HCT116 (cell line): ENCODE measurements around the gene S100A10. TPM values are rescaled to one million over a fixed set of nuclear protein-coding genes. Genes with fewer than 3 reads are reported as not detected.

Experiments used
- ATAC-seq: fragments of 200-7000 bp; cut with Tn5 transposase; 2 replicates; pipeline ENCODE4 v1.9.1; 2020; ENCODE audit warnings: mild to moderate bottlenecking, moderate library complexity
- BruUV-seq: library from RNA; stranded (reverse); fragments of 400-500 nt; replicated peaks from 2 replicates; lab custom pipeline; 2021; lab: Mats Ljungman, UMichigan
- CTCF ChIA-PET: fragments of 300-600 bp; sonication (Branson Sonifier 250); formaldehyde crosslinking; loops from one replicate; lab custom pipeline; 2021; ENCODE audit warnings: antibody characterized with exemption; lab: Charles Lee
- POLR2A ChIA-PET: fragments of 300-600, 350-600 bp; sonication (Branson Sonifier 250); formaldehyde crosslinking; loops from one replicate; lab custom pipeline; 2021; ENCODE audit warnings: antibody characterized with exemption; lab: Charles Lee
- RAD21 ChIA-PET, 2 experiments: fragments of 300-600 bp; sonication (Branson Sonifier 250); formaldehyde crosslinking; loops; one replicate each; lab custom pipeline; 2023; ENCODE audit warnings: low total read pairs in 2 of 2; ENCODE audit not compliant: uncharacterized antibody in 2 of 2, unreplicated experiment in 2 of 2, low non-redundant PET in 1 of 2; lab: Charles Lee
- DNase-seq: peaks from one replicate; pipeline ENCODE4 v3.0.0-alpha.2; 2010; ENCODE audit warnings: low read depth, low spot score
- H2AFZ ChIP-seq: fragments of 200-600 bp; shearing (Covaris generic), sonication (generic); 2 replicates; pipeline ENCODE4 v1.6.1; 2017; ENCODE audit warnings: low read depth, mixed run types, mixed read lengths, antibody characterized with exemption, low read length; ENCODE audit not compliant: poor library complexity, severe bottlenecking
- H3K27ac ChIP-seq: 2 replicates; pipeline ENCODE4 v1.5.1; 2012; ENCODE audit warnings: low read depth, low read length
- H3K27me3 ChIP-seq: fragments of 200-600 bp; sonication (generic); 2 replicates; pipeline ENCODE4 v1.6.1; 2016; ENCODE audit warnings: mixed run types, low read length, mixed read lengths; ENCODE audit not compliant: insufficient read depth
- H3K36me3 ChIP-seq, 2 experiments: fragments of 200-500 bp in 1 of 2; fragments of 200-600 bp in 1 of 2; sonication (Bioruptor generic) in 1 of 2; sonication (generic) in 1 of 2; 2 replicates each; pipeline versions ENCODE4 v1.5.1 to v1.6.1; 2014 to 2016; ENCODE audit warnings: low read length in 2 of 2, inconsistent platforms in 1 of 2, mixed read lengths in 1 of 2, mixed run types in 1 of 2; ENCODE audit not compliant: insufficient read depth in 2 of 2, control insufficient read depth in 1 of 2
- H3K4me1 ChIP-seq, 2 experiments: fragments of 200-600 bp in 1 of 2; sonication (generic) in 1 of 2; 2 replicates each; pipeline versions ENCODE4 v1.5.1 to v1.6.1; 2012 to 2017; ENCODE audit warnings: low read length in 2 of 2, inconsistent platforms in 1 of 2, mild to moderate bottlenecking in 1 of 2, mixed read lengths in 1 of 2, mixed run types in 1 of 2, moderate library complexity in 1 of 2; ENCODE audit not compliant: insufficient read depth in 2 of 2, control insufficient read depth in 1 of 2
- H3K4me2 ChIP-seq: fragments of 200-600 bp; sonication (generic); 2 replicates; pipeline ENCODE4 v1.6.1; 2017; ENCODE audit warnings: mixed run types, low read length, mixed read lengths
- H3K4me3 ChIP-seq, 2 experiments: fragments of 200-600 bp in 1 of 2; sonication (generic) in 1 of 2; replicated peaks in 1 of 2; 2 replicates each; pipeline ENCODE4 v1.5.1; 2011 to 2016; ENCODE audit warnings: low read length in 2 of 2, control low read depth in 1 of 2, low read depth in 1 of 2, mild to moderate bottlenecking in 1 of 2, mixed read lengths in 1 of 2, mixed run types in 1 of 2
- H3K79me2 ChIP-seq: fragments of 200-600 bp; sonication (generic); 2 replicates; pipeline ENCODE4 v1.6.1; 2017; ENCODE audit warnings: mild to moderate bottlenecking, mixed run types, low read length, moderate library complexity, mixed read lengths; ENCODE audit not compliant: insufficient read depth
- H3K9ac ChIP-seq: fragments of 200-600 bp; sonication (generic); 2 replicates; pipeline ENCODE4 v1.6.1; 2016; ENCODE audit warnings: low read length, mixed read lengths
- H3K9me2 ChIP-seq: fragments of 200-600 bp; sonication (generic), shearing (Covaris generic); 2 replicates; pipeline ENCODE4 v1.6.1; 2017; ENCODE audit warnings: mixed run types, mild to moderate bottlenecking, moderate library complexity; ENCODE audit not compliant: insufficient read depth
- H3K9me3 ChIP-seq, 2 experiments: fragments of 200-500 bp in 1 of 2; fragments of 200-600 bp in 1 of 2; sonication (Bioruptor generic) in 1 of 2; sonication (generic) in 1 of 2; 2 replicates each; pipeline ENCODE4 v1.6.1; 2014 to 2017; ENCODE audit warnings: low read length in 2 of 2, mixed read lengths in 2 of 2, inconsistent platforms in 1 of 2, low read depth in 1 of 2, mild to moderate bottlenecking in 1 of 2, mixed run types in 1 of 2, moderate library complexity in 1 of 2; ENCODE audit not compliant: control insufficient read depth in 1 of 2, insufficient read depth in 1 of 2
- H4K20me1 ChIP-seq: fragments of 200-600 bp; sonication (generic), shearing (Covaris generic); 2 replicates; pipeline ENCODE4 v1.6.1; 2017; ENCODE audit warnings: mixed run types, mild to moderate bottlenecking, moderate library complexity; ENCODE audit not compliant: insufficient read depth
- CBX3 ChIP-seq: IDR thresholded peaks from 2 replicates; pipeline ENCODE4 v1.6.1; 2012; ENCODE audit warnings: low read depth
- CTCF ChIP-seq, 3 experiments: fragments of 200-600 bp in 1 of 3; sonication (generic) in 1 of 3; IDR thresholded peaks in 2 of 3; conservative IDR thresholded peaks in 1 of 3; 2 replicates each; pipeline ENCODE4 v1.5.1; 2012 to 2017; ENCODE audit warnings: low read depth in 2 of 3, low read length in 2 of 3, antibody characterized with exemption in 1 of 3, borderline replicate concordance in 1 of 3, control low read depth in 1 of 3, mild to moderate bottlenecking in 1 of 3, mixed read lengths in 1 of 3, mixed run types in 1 of 3, moderate library complexity in 1 of 3; ENCODE audit not compliant: insufficient read depth in 1 of 3
- EGR1 ChIP-seq: IDR thresholded peaks from 2 replicates; pipeline ENCODE4 v1.6.1; 2012; ENCODE audit warnings: low read depth
- ELF1 ChIP-seq: IDR thresholded peaks from 2 replicates; pipeline ENCODE4 v1.6.1; 2012; ENCODE audit warnings: low read depth, borderline replicate concordance
- JUND ChIP-seq: IDR thresholded peaks from 2 replicates; pipeline ENCODE4 v1.6.1; 2012
- POLR2A ChIP-seq: IDR thresholded peaks from 2 replicates; pipeline ENCODE4 v1.7.0; 2011; ENCODE audit warnings: borderline replicate concordance; ENCODE audit not compliant: insufficient read depth, insufficient read length; ENCODE audit errors: extremely low read depth
- RAD21 ChIP-seq: IDR thresholded peaks from 2 replicates; pipeline ENCODE4 v1.6.1; 2012; ENCODE audit warnings: low read depth, mild to moderate bottlenecking
- REST ChIP-seq: IDR thresholded peaks from 2 replicates; pipeline ENCODE4 v1.6.1; 2012; ENCODE audit warnings: low read depth
- SIN3A ChIP-seq: IDR thresholded peaks from 2 replicates; pipeline ENCODE4 v1.6.1; 2012; ENCODE audit warnings: low read depth
- SP1 ChIP-seq: IDR thresholded peaks from 2 replicates; pipeline ENCODE4 v1.6.1; 2012; ENCODE audit warnings: low read depth
- SRF ChIP-seq: IDR thresholded peaks from 2 replicates; pipeline ENCODE4 v1.6.1; 2012; ENCODE audit warnings: low read depth
- TCF7L2 ChIP-seq: IDR thresholded peaks from 2 replicates; pipeline ENCODE4 v1.7.0; 2011; ENCODE audit warnings: borderline replicate concordance, inconsistent platforms; ENCODE audit not compliant: insufficient read depth, insufficient read length; ENCODE audit errors: extremely low read depth
- YY1 ChIP-seq: IDR thresholded peaks from 2 replicates; pipeline ENCODE4 v1.6.1; 2011; ENCODE audit warnings: low read length, low read depth, moderate library complexity, mild to moderate bottlenecking; ENCODE audit not compliant: insufficient replicate concordance; ENCODE audit errors: extremely low read depth
- ZBTB33 ChIP-seq: IDR thresholded peaks from 2 replicates; pipeline ENCODE4 v1.6.1; 2011; ENCODE audit warnings: mild to moderate bottlenecking, low read length, moderate library complexity; ENCODE audit not compliant: insufficient replicate concordance; ENCODE audit errors: extremely low read depth
- ZFX ChIP-seq: fragments of 450-650 bp; IDR thresholded peaks from 2 replicates; pipeline ENCODE4 v1.6.1; 2017
- ZNF274 ChIP-seq: fragments of 200-500 bp; sonication (Bioruptor generic); IDR thresholded peaks from 2 replicates; pipeline ENCODE4 v1.6.1; 2014; ENCODE audit warnings: mild to moderate bottlenecking, low read depth, low read length, inconsistent platforms
- intact Hi-C: fragments of 100-400 bp; cut with micrococcal nuclease; formaldehyde crosslinking; loops from 2 replicates; pipeline ENCODE4 v1.10.0; 2022
- total RNA-seq: library from RNA; stranded (reverse); gene quantifications from one replicate; pipeline ENCODE4 v1.2.1, GENCODE V29; 2021; ENCODE audit not compliant: unreplicated experiment

Gene S100A10
- total RNA-seq, 1 experiment from 2014 or later: 340 TPM

- no peak for TF ChIP-seq REST
Measured at GRCh38 chr1:151985768-151986167, 7.9 kb downstream of the S100A10 start (continued).

- ChIA-PET CTCF (interaction anchor here (1.0 kb wide), 1 partner anchor 9 kb away, joined by 3 read pairs; no protein-coding TSS in a partner anchor), RAD21 (no interaction called here), POLR2A (no interaction called here)
- DNase-seq (no peak), ATAC-seq (no peak)
- H3K4me3 ChIP-seq: no peak overlapping the region
- BruUV-seq: no TSS peak
- H3K27ac ChIP-seq: no peak overlapping the region
- intact Hi-C loops: no loop called here
- H3K79me2 ChIP-seq: peaks cover 62% of the 10 kb centered on the region
- no peaks in the 10 kb centered on the region for H3K9me2 ChIP-seq
- no peak overlapping the region for H3K4me2 ChIP-seq
- no peak overlapping the region for H2AFZ ChIP-seq
- H3K36me3 ChIP-seq: peaks cover 30 to 57% of the 10 kb centered on the region in 2 experiments
- no peaks in the 10 kb centered on the region for H3K27me3 ChIP-seq
- peaks cover 41 to 61% of the 10 kb centered on the region in 2 experiments for H3K4me1 ChIP-seq
- H4K20me1 ChIP-seq: peaks cover 19% of the 10 kb centered on the region; the same call in 1 of the 2 replicates
- H3K9ac ChIP-seq: no peak overlapping the region
- no peaks in the 10 kb centered on the region for H3K9me3 ChIP-seq
- no peak for TF ChIP-seq EGR1
- no peak for TF ChIP-seq ZFX
- TF ChIP-seq SIN3A: no peak
- TF ChIP-seq SP1: no peak
- no peak for TF ChIP-seq RAD21
- no peak for TF ChIP-seq YY1
- TF ChIP-seq POLR2A: no peak
- no peak for TF ChIP-seq ELF1
- no peak for TF ChIP-seq TCF7L2
- TF ChIP-seq SRF: no peak
- no peak for TF ChIP-seq JUND
- no peak for TF ChIP-seq CBX3
- no peak for TF ChIP-seq ZNF274
- TF ChIP-seq ZBTB33: no peak
- no peak for TF ChIP-seq CTCF (IDR thresholded peaks at IDR 0.05 in 2 of 3, conservative IDR thresholded peaks at IDR 0.05 in 1 of 3; ENCODE audit: borderline replicate concordance in 1 of 3, insufficient read depth in 1 of 3, low read depth in 2 of 3, low read length in 2 of 3)
Measured at GRCh38 chr1:151985270-151985669, 8.4 kb downstream of the S100A10 start.
